ENCODE measurements around the gene MUC13.

The MUC13 gene

DNA sequence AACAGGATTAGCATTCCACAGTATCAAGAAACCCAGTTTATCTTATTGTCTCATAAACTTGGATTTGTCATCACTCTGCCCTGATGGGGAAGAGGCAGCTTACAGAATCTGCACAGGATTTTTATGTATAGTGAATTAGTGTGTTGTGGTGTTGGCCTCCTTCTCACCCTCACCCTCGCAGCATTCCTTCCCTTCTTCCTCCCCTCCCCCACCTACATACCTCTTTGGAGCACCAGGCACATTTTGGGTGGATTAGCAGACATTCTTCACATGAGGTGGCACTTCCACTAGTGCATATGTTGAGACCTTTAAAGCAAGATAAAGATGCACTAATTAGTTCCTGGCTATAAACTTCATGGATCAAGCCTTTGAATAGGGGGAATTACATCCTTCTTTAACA is 61.3 kb downstream of the MUC13 start:
- TF ChIP-seq, protein P1, sequence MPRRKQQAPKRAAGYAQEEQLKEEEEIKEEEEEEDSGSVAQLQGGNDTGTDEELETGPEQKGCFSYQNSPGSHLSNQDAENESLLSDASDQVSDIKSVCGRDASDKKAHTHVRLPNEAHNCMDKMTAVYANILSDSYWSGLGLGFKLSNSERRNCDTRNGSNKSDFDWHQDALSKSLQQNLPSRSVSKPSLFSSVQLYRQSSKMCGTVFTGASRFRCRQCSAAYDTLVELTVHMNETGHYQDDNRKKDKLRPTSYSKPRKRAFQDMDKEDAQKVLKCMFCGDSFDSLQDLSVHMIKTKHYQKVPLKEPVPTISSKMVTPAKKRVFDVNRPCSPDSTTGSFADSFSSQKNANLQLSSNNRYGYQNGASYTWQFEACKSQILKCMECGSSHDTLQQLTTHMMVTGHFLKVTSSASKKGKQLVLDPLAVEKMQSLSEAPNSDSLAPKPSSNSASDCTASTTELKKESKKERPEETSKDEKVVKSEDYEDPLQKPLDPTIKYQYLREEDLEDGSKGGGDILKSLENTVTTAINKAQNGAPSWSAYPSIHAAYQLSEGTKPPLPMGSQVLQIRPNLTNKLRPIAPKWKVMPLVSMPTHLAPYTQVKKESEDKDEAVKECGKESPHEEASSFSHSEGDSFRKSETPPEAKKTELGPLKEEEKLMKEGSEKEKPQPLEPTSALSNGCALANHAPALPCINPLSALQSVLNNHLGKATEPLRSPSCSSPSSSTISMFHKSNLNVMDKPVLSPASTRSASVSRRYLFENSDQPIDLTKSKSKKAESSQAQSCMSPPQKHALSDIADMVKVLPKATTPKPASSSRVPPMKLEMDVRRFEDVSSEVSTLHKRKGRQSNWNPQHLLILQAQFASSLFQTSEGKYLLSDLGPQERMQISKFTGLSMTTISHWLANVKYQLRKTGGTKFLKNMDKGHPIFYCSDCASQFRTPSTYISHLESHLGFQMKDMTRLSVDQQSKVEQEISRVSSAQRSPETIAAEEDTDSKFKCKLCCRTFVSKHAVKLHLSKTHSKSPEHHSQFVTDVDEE (CRISPR knock-in tag; IDR thresholded peaks at IDR 0.05), result no peak
- TF ChIP-seq, protein P2, sequence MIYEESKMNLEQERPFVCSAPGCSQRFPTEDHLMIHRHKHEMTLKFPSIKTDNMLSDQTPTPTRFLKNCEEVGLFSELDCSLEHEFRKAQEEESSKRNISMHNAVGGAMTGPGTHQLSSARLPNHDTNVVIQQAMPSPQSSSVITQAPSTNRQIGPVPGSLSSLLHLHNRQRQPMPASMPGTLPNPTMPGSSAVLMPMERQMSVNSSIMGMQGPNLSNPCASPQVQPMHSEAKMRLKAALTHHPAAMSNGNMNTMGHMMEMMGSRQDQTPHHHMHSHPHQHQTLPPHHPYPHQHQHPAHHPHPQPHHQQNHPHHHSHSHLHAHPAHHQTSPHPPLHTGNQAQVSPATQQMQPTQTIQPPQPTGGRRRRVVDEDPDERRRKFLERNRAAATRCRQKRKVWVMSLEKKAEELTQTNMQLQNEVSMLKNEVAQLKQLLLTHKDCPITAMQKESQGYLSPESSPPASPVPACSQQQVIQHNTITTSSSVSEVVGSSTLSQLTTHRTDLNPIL (CRISPR knock-in tag; IDR thresholded peaks at IDR 0.05; ENCODE audit: low read depth), result no peak
- TF ChIP-seq ZC3H10 (CRISPR knock-in tag; IDR thresholded peaks at IDR 0.05), result no peak
- TF ChIP-seq TOX (CRISPR knock-in tag; IDR thresholded peaks at IDR 0.05; ENCODE audit: borderline replicate concordance), result no peak
- no peak for TF ChIP-seq ISL1 (CRISPR knock-in tag; IDR thresholded peaks at IDR 0.05)
- no peak for TF ChIP-seq SNAI2 (CRISPR knock-in tag; IDR thresholded peaks at IDR 0.05)
- TF ChIP-seq CSDC2 (CRISPR knock-in tag; IDR thresholded peaks at IDR 0.05), result no peak
- no peak for TF ChIP-seq ZFP30 (CRISPR knock-in tag; IDR thresholded peaks at IDR 0.05)
- TF ChIP-seq ZNF565 (CRISPR knock-in tag; conservative IDR thresholded peaks at IDR 0.05; ENCODE audit: low read depth), result no peak
- TF ChIP-seq ZNF8 (CRISPR knock-in tag; IDR thresholded peaks at IDR 0.05), result no peak
- TF ChIP-seq, protein P3, sequence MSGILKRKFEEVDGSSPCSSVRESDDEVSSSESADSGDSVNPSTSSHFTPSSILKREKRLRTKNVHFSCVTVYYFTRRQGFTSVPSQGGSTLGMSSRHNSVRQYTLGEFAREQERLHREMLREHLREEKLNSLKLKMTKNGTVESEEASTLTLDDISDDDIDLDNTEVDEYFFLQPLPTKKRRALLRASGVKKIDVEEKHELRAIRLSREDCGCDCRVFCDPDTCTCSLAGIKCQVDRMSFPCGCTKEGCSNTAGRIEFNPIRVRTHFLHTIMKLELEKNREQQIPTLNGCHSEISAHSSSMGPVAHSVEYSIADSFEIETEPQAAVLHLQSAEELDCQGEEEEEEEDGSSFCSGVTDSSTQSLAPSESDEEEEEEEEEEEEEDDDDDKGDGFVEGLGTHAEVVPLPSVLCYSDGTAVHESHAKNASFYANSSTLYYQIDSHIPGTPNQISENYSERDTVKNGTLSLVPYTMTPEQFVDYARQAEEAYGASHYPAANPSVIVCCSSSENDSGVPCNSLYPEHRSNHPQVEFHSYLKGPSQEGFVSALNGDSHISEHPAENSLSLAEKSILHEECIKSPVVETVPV (CRISPR knock-in tag; IDR thresholded peaks at IDR 0.05), result no peak

DNA sequence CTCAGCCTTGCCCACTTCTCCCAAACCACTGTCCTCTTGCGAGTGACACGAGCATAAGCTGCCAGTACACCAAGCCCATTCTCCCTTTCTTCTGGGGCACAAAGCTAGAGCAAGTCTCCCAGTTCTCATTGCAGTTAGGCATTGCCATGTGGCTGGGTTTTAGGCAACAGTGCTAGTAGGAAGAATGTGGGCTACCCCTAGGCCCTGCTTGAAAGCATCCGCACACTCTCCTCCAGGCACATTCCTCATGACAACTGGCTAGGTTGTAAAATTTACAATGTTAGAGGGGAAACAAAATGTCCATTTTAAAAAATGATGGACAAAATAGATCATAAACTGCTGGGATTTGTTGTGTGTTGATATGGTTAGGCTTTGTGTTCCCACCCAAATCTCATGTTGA is 67.0 kb downstream of the MUC13 start:
- no peak for TF ChIP-seq ZFP3 (CRISPR knock-in tag; IDR thresholded peaks at IDR 0.05)
- TF ChIP-seq, protein P4, sequence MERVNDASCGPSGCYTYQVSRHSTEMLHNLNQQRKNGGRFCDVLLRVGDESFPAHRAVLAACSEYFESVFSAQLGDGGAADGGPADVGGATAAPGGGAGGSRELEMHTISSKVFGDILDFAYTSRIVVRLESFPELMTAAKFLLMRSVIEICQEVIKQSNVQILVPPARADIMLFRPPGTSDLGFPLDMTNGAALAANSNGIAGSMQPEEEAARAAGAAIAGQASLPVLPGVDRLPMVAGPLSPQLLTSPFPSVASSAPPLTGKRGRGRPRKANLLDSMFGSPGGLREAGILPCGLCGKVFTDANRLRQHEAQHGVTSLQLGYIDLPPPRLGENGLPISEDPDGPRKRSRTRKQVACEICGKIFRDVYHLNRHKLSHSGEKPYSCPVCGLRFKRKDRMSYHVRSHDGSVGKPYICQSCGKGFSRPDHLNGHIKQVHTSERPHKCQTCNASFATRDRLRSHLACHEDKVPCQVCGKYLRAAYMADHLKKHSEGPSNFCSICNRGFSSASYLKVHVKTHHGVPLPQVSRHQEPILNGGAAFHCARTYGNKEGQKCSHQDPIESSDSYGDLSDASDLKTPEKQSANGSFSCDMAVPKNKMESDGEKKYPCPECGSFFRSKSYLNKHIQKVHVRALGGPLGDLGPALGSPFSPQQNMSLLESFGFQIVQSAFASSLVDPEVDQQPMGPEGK (CRISPR knock-in tag; IDR thresholded peaks at IDR 0.05; ENCODE audit: borderline replicate concordance), result no peak
- no peak for TF ChIP-seq SNAI2 (CRISPR knock-in tag; IDR thresholded peaks at IDR 0.05)
- TF ChIP-seq PPARA (CRISPR knock-in tag; IDR thresholded peaks at IDR 0.05; ENCODE audit: borderline replicate concordance), result no peak
- no peak for TF ChIP-seq GLIS3 (CRISPR knock-in tag; IDR thresholded peaks at IDR 0.05)
- no peak for TF ChIP-seq TOX (CRISPR knock-in tag; IDR thresholded peaks at IDR 0.05; ENCODE audit: borderline replicate concordance)
- no peak for TF ChIP-seq ESRRG (CRISPR knock-in tag; IDR thresholded peaks at IDR 0.05)
- TF ChIP-seq RARB (CRISPR knock-in tag; IDR thresholded peaks at IDR 0.05), result no peak
- TF ChIP-seq, protein P2 (CRISPR knock-in tag; IDR thresholded peaks at IDR 0.05; ENCODE audit: low read depth), result no peak
- no peak for TF ChIP-seq ZNF70 (CRISPR knock-in tag; IDR thresholded peaks at IDR 0.05)
- TF ChIP-seq ZC3H10 (CRISPR knock-in tag; IDR thresholded peaks at IDR 0.05), result no peak
- TF ChIP-seq CSDC2 (CRISPR knock-in tag; IDR thresholded peaks at IDR 0.05), result no peak
- no peak for TF ChIP-seq TCF4 (CRISPR knock-in tag; IDR thresholded peaks at IDR 0.05; ENCODE audit: borderline replicate concordance)
- no peak for TF ChIP-seq ZNF565 (CRISPR knock-in tag; conservative IDR thresholded peaks at IDR 0.05; ENCODE audit: low read depth)
- TF ChIP-seq, protein P5, sequence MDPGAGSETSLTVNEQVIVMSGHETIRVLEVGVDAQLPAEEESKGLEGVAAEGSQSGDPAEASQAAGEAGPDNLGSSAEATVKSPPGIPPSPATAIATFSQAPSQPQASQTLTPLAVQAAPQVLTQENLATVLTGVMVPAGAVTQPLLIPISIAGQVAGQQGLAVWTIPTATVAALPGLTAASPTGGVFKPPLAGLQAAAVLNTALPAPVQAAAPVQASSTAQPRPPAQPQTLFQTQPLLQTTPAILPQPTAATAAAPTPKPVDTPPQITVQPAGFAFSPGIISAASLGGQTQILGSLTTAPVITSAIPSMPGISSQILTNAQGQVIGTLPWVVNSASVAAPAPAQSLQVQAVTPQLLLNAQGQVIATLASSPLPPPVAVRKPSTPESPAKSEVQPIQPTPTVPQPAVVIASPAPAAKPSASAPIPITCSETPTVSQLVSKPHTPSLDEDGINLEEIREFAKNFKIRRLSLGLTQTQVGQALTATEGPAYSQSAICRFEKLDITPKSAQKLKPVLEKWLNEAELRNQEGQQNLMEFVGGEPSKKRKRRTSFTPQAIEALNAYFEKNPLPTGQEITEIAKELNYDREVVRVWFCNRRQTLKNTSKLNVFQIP (CRISPR knock-in tag; IDR thresholded peaks at IDR 0.05; ENCODE audit: borderline replicate concordance, low read depth), result no peak
- no peak for TF ChIP-seq ZFP30 (CRISPR knock-in tag; IDR thresholded peaks at IDR 0.05)
- no peak for TF ChIP-seq OSR1 (CRISPR knock-in tag; IDR thresholded peaks at IDR 0.05)
- TF ChIP-seq ISL1 (CRISPR knock-in tag; IDR thresholded peaks at IDR 0.05), result no peak
- TF ChIP-seq, protein P3 (CRISPR knock-in tag; IDR thresholded peaks at IDR 0.05), result no peak
- no peak for ATAC-seq

More for the DNA sequence above, 61.3 kb downstream of the MUC13 start:
- no peak for ATAC-seq
